Measurements from ENCODE around the gene NUDT4B. TPM values are rescaled to one million over a fixed set of nuclear protein-coding genes. Genes with fewer than 3 reads are reported as not detected.

The NUDT4B gene
- total RNA-seq, 3 donors from 2014 or later = 0.96 to 1.5 TPM; not detected in 1

Other genes with a start within 250 kb of the NUDT4B start
- 10 to 100 TPM in 1 of 3 donors, 1 to 10 TPM in 2; 6.1 to 12.1 (median 9.3) TPM for gene NBPF14, start 152.8 kb upstream of the NUDT4B start, total RNA-seq
- gene PDE4DIP, start 95.7 kb downstream of the NUDT4B start, total RNA-seq = 10 to 100 TPM in 2 of 3 donors, 1 to 10 TPM in 1; 8.5 to 13.7 (median 12.5) TPM

All from activated T-cell treated with anti-CD3 and anti-CD28 coated beads, Interleukin-2, amount 50 U/mL, for 4 hours (primary cell).